Measurements from ENCODE around the gene DYNLT3. TPM values are rescaled to one million over a fixed set of nuclear protein-coding genes. Genes with fewer than 3 reads are reported as not detected.

Gene DYNLT3
- total RNA-seq, 1 donor from 2014 or later, result 32.1 TPM

DNA sequence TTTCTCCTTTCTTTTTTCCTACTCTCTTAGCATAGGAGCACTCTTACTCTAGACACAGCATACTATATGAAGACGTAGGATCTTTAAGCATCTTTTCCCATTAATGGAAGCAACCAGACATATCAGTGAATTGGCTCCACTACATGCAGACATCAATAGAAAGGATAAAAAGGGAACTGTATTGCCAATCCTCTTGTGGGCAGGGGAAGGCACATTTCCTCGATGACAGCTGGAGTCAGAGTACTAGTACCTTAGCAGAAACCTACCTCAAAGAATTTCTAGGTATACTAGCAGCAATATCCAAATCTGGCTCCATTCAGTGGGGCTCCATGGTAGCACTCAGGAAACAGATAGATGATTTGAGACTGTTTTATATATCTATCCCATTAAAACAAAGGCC lies 47.4 kb downstream of the DYNLT3 start:
- DNase-seq (ENCODE audit: low read depth), result no peak
- TF ChIP-seq, protein P1, sequence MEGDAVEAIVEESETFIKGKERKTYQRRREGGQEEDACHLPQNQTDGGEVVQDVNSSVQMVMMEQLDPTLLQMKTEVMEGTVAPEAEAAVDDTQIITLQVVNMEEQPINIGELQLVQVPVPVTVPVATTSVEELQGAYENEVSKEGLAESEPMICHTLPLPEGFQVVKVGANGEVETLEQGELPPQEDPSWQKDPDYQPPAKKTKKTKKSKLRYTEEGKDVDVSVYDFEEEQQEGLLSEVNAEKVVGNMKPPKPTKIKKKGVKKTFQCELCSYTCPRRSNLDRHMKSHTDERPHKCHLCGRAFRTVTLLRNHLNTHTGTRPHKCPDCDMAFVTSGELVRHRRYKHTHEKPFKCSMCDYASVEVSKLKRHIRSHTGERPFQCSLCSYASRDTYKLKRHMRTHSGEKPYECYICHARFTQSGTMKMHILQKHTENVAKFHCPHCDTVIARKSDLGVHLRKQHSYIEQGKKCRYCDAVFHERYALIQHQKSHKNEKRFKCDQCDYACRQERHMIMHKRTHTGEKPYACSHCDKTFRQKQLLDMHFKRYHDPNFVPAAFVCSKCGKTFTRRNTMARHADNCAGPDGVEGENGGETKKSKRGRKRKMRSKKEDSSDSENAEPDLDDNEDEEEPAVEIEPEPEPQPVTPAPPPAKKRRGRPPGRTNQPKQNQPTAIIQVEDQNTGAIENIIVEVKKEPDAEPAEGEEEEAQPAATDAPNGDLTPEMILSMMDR (conservative IDR thresholded peaks at IDR 0.05; ENCODE audit: low read depth, low read length), result no peak
- no peak overlapping the region for H3K4me3 ChIP-seq (ENCODE audit: low read depth, low read length)

DNA sequence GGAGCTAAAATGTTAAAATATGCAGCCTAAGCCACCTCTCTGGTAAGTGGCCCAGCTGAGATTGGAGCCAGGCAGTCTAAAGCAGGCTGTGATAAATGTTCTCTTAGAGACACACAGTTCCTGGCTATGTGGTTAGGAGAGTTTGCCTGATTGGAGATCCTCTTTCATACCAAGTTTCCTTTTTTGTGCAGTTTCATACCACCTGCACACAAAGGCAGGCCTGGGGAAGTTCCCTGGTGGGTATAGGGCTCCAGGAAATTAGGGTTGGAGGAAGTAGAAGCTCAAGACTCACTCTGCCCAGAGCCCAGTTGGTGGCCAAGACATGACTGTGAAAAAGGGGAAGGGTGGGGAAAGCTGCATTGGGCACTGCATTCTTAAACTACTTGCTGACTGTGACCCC lies 50.6 kb downstream of the DYNLT3 start:
- no peak for DNase-seq (ENCODE audit: low read depth)
- TF ChIP-seq, protein P1 (conservative IDR thresholded peaks at IDR 0.05; ENCODE audit: low read depth, low read length), result no peak

DNA sequence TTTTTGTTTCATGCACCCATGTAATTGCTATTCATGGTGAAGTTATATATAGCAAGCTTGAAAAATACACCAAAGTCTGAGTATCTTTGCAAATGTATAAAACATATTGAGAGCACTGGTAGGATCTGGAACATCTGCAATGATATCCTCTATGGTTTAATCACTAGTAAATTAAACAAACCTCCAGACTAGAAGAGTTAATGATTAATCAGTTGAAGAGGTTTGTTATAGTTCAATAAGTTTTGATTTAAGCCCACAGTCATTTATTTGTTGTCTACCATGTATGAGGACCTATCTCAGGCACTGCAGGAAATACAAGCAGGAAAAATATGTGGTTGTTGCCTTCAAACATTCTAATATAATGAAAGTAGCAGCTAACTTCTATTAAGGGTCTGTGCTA lies 51.1 kb downstream of the DYNLT3 start:
- DNase-seq (ENCODE audit: low read depth), result no peak
- no peak overlapping the region for H3K4me3 ChIP-seq (ENCODE audit: low read depth, low read length)
- TF ChIP-seq, protein P1 (conservative IDR thresholded peaks at IDR 0.05; ENCODE audit: low read depth, low read length), result no peak

More for the DNA sequence above, 50.6 kb downstream of the DYNLT3 start:
- no peak overlapping the region for H3K4me3 ChIP-seq (ENCODE audit: low read depth, low read length)

Other genes with a start within 250 kb of the DYNLT3 start
- gene XK, start 161.8 kb downstream of the DYNLT3 start, total RNA-seq, result 0.63 and 1.4 TPM in 2 replicates
- not detected in 2 replicates for gene CYBB, start 67.5 kb downstream of the DYNLT3 start, total RNA-seq
- gene SYTL5, start 159.0 kb upstream of the DYNLT3 start, total RNA-seq, result 0.14 and 0.17 TPM in 2 replicates

Measured in epithelial cell of proximal tubule (primary cell).